ENCODE measurements around the gene PABPN1. TPM values are rescaled to one million over a fixed set of nuclear protein-coding genes. Genes with fewer than 3 reads are reported as not detected.

PABPN1 gene
- polyA plus RNA-seq, 3 donors, result 54.4 to 356 (median 64.6) TPM

GRCh38 chr14:23361320-23361719, 40.1 kb downstream of the PABPN1 start:
- Histone ChIP-seq H3K9ac (ENCODE audit: insufficient read depth, low read length, poor library complexity, severe bottlenecking) (no peak overlapping the region), H3K27ac (ENCODE audit: low read depth in 1 of 2, low read length in 2 of 2) (no peak overlapping the region), H3K36me3 (replicated peaks in 1 of 2; ENCODE audit: control insufficient read depth in 1 of 2, insufficient read depth in 2 of 2, low read length in 2 of 2) (no peaks in the 10 kb centered on the region), H4K20me1 (ENCODE audit: insufficient read depth, low read length) (no peaks in the 10 kb centered on the region), H3K9me3 (replicated peaks in 1 of 2; ENCODE audit: control insufficient read depth in 1 of 2, insufficient read depth in 1 of 2, low read length in 2 of 2) (no peaks in the 10 kb centered on the region), H3K79me2 (ENCODE audit: insufficient read depth, low read length) (no peaks in the 10 kb centered on the region), H3K4me1 (ENCODE audit: control insufficient read depth in 1 of 2, insufficient read depth in 2 of 2, low read length in 2 of 2) (no peaks in the 10 kb centered on the region), H3K4me3 (replicated peaks in 1 of 3; ENCODE audit: low read depth in 2 of 3, low read length in 3 of 3) (no peak overlapping the region), H3K27me3 (ENCODE audit: control insufficient read depth in 2 of 2, insufficient read depth in 2 of 2, low read length in 2 of 2) (peaks cover 19 to 36% of the 10 kb centered on the region in 2 donors), H3K4me2 (replicated peaks; ENCODE audit: extremely low read depth, low read length, poor library complexity, severe bottlenecking) (no peak overlapping the region), H2AFZ (ENCODE audit: insufficient read depth, low read depth, low read length, poor library complexity, severe bottlenecking) (no peak overlapping the region)
- peak overlapping the region in 1 of 7 donors; percentile 4 for H3K27ac Mint-ChIP-seq
- H3K36me3 Mint-ChIP-seq, result peaks cover 0 to 2% of the 10 kb centered on the region in 2 donors
- peaks cover 0 to 7% (median 0%) of the 10 kb centered on the region in 7 donors for H3K9me3 Mint-ChIP-seq
- H3K4me1 Mint-ChIP-seq, result peaks cover 2% of the 10 kb centered on the region
- no peak for TF ChIP-seq CTCF (IDR thresholded peaks at IDR 0.05)
- no peak for DNase-seq
- H3K27me3 Mint-ChIP-seq (ENCODE audit: low read depth in 3 of 3), result peaks cover 28 to 36% (median 34%) of the 10 kb centered on the region in 3 donors
- intact Hi-C loops (cut with micrococcal nuclease), result no loop called here
- no peak overlapping the region for H3K4me3 Mint-ChIP-seq

- no peak for DNase-seq
- peaks cover 0 to 8% (median 0%) of the 10 kb centered on the region in 7 donors for H3K9me3 Mint-ChIP-seq
- Histone ChIP-seq H3K9ac (ENCODE audit: insufficient read depth, low read length, poor library complexity, severe bottlenecking) (no peak overlapping the region), H4K20me1 (ENCODE audit: insufficient read depth, low read length) (no peaks in the 10 kb centered on the region), H3K27me3 (ENCODE audit: control insufficient read depth in 2 of 2, insufficient read depth in 2 of 2, low read length in 2 of 2) (peaks cover 19 to 41% of the 10 kb centered on the region in 2 donors), H3K27ac (ENCODE audit: low read depth in 1 of 2, low read length in 2 of 2) (no peak overlapping the region), H2AFZ (ENCODE audit: insufficient read depth, low read depth, low read length, poor library complexity, severe bottlenecking) (no peak overlapping the region), H3K4me3 (replicated peaks in 1 of 3; ENCODE audit: low read depth in 2 of 3, low read length in 3 of 3) (no peak overlapping the region), H3K9me3 (replicated peaks in 1 of 2; ENCODE audit: control insufficient read depth in 1 of 2, insufficient read depth in 1 of 2, low read length in 2 of 2) (no peaks in the 10 kb centered on the region), H3K36me3 (replicated peaks in 1 of 2; ENCODE audit: control insufficient read depth in 1 of 2, insufficient read depth in 2 of 2, low read length in 2 of 2) (no peaks in the 10 kb centered on the region), H3K79me2 (ENCODE audit: insufficient read depth, low read length) (no peaks in the 10 kb centered on the region), H3K4me2 (replicated peaks; ENCODE audit: extremely low read depth, low read length, poor library complexity, severe bottlenecking) (no peak overlapping the region), H3K4me1 (ENCODE audit: control insufficient read depth in 1 of 2, insufficient read depth in 2 of 2, low read length in 2 of 2) (no peaks in the 10 kb centered on the region)
- H3K27me3 Mint-ChIP-seq (ENCODE audit: low read depth in 3 of 3), result peaks cover 30 to 40% (median 38%) of the 10 kb centered on the region in 3 donors
- peaks cover 0 to 2% of the 10 kb centered on the region in 2 donors for H3K36me3 Mint-ChIP-seq
- 100% methylated on average over 1 of the region's 6 CpGs for WGBS (ENCODE audit: insufficient coverage)
- no peak overlapping the region for H3K27ac Mint-ChIP-seq
- H3K4me3 Mint-ChIP-seq, result no peak overlapping the region
- H3K4me1 Mint-ChIP-seq, result peaks cover 2% of the 10 kb centered on the region
- no peak for TF ChIP-seq CTCF (IDR thresholded peaks at IDR 0.05)
- intact Hi-C loops (cut with micrococcal nuclease), result no loop called here
Measured at GRCh38 chr14:23361763-23362162, 40.5 kb downstream of the PABPN1 start.
